Activated gamma-delta T cell treated with anti-CD3 and anti-CD28 coated beads, Interleukin-2, amount 50 U/mL, for 16 hours (primary cell): ENCODE measurements around the gene UTRN.
A peak's percentile ranks its signal among the peaks of the same experiment; 100 is the strongest.

Experiments used
- DNase-seq: peaks from one replicate; pipeline ENCODE4 v3.0.0-alpha.2; 2020; ENCODE audit warnings: low read depth

The UTRN gene

DNA sequence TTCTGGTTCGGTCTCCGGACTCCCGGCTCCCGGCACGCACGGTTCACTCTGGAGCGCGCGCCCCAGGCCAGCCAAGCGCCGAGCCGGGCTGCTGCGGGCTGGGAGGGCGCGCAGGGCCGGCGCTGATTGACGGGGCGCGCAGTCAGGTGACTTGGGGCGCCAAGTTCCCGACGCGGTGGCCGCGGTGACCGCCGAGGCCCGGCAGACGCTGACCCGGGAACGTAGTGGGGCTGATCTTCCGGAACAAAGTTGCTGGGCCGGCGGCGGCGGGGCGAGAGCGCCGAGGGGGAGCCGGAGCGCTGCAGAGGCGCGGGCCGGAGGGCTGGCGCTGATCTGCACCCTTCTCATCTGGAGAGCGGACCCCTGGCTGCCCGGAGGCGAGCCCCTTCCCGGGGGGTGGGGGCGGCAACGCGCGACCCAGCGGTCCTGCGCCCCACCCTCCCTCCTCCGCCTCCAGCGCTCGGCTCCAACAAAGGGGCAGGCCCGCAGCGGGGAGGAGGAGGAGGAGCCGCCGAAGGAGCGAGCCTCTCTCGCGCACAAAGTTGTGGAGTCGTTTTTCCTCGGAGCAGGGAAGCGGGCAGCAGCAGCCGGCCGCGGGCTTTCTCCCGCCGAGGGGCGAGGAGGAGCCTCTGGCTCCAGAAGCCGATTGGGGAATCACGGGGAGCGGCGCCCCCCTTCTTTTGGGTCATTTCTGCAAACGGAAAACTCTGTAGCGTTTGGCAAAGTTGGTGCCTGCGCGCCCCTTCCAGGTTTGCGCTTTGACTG is at the start of gene UTRN:
TSS of gene UTRN (plus strand) at position 553 of the 765 bp plus-strand sequence. CDS start 6,494 bp downstream, outside the sequence.
- DNase-seq: peak; percentile 1

DNA sequence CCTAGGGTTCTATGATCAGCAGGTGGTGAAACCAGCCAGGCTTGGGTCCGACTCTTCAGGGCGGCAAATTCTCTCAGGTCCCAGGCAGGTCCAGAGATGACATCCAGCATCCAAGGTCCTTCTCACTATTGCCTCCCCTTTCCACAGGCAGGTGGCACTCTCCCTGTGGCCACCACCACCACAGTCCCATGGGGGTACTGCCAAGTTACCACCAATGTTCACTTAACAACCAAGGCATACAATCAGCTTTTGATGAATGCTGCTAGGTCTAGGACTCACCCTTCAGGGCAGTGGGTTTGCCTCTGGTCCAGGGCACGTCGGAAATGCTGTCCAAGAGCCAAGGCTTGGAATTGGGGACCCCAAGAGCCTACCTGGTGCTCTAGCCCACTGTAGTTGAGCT is 40.4 kb upstream of the UTRN start:
- DNase-seq: no peak

GRCh38 chr6:144246988-144247387 is 38.1 kb upstream of the UTRN start:
- no peak for DNase-seq

DNA sequence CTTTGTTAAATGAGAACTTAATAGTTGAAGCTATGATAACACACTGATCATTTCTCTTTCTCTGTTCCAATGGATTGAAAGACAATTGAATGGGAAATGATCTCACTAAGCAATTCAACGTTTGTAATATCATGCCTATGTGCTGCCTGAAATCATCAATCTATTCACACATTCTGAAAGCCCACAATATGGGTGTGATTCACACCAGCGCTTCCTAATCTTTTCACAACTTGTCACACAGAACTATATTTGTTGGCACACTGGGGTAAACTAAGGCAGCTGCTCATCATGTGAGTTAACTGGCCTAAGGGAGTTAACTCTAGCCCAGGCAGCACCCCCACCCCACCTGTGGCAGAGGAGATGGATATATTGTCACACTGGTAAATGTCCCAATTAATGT is 37.1 kb upstream of the UTRN start:
- DNase-seq: no peak

DNA sequence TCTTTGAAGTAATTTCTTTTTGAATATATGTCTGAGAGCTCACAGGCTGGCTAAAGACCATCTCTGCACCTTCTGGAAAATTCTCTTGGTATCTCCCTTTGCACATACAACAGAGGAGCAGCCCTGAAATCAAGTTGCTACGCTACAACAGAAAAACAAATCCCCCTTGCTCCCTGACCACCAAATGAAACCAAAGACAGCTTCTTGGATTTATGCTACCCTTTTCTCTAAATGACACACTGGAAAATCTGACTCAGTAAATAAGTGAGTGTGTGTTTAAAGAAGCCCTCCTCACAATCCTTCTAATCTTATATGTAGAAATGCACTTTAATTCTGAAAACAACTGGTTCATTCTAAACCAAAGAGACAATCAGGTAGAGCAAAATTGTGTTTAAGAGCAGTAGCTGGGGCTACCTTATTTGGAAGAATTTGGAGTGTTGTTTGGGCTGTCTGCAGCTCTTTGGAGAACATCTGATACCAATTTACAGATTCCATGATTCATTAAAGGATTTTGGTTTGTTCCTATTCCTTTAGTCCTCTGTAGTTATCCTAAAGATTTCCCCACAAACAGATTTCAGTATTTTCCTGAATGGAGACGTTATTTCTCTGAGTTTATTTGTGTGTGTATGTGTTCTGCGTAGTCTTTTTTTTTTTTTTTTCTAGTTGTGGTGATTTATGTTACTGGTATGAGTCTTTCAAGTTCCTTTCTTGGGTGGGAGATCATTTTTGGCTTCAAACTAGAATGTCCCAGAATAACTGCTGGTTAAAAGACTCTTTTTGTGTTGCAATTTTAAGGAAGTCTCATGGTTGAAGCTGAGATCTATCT is 36.4 kb upstream of the UTRN start:
- no peak for DNase-seq

DNA sequence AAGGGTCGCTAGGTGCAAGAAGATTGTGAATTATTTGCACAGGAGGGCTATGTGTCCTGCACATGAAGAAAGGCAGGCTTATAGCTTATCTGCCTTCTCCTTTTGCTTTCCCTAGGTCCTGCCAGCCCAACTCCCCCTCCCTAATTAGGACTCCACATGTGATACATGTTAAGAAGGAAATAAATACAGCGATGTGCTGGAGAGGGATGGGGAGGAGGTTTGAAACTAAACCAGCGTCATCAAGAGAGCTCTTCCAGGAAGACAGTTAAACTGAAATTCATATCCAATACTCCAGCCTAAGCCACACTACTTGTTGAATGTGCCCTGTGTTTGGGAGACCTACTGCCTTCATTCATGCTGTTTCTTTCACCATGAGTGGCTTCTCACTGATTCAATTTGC is 34.9 kb upstream of the UTRN start:
- no peak for DNase-seq

DNA sequence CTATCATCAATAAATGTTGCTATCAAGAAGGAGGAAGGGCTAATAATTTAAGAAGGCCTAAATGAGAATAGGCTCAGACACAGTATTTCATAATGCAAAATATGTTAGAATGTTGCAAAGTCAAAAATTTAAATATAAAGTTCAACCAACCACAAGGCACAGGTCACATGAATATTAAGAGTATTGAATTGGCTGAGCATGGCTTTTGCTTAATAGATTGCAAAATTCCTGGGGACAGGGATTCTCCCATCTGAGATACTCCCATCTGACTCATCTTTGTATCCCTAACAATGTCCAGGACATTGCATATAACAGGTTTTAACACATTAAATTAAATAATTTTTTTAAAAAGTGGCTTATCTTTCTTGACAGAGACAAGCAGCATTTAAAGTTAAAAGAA is 32.9 kb upstream of the UTRN start:
- DNase-seq: no peak

- DNase-seq: no peak
These were observed 25.1 kb upstream of the UTRN start for GRCh38 chr6:144259986-144260385.

DNA sequence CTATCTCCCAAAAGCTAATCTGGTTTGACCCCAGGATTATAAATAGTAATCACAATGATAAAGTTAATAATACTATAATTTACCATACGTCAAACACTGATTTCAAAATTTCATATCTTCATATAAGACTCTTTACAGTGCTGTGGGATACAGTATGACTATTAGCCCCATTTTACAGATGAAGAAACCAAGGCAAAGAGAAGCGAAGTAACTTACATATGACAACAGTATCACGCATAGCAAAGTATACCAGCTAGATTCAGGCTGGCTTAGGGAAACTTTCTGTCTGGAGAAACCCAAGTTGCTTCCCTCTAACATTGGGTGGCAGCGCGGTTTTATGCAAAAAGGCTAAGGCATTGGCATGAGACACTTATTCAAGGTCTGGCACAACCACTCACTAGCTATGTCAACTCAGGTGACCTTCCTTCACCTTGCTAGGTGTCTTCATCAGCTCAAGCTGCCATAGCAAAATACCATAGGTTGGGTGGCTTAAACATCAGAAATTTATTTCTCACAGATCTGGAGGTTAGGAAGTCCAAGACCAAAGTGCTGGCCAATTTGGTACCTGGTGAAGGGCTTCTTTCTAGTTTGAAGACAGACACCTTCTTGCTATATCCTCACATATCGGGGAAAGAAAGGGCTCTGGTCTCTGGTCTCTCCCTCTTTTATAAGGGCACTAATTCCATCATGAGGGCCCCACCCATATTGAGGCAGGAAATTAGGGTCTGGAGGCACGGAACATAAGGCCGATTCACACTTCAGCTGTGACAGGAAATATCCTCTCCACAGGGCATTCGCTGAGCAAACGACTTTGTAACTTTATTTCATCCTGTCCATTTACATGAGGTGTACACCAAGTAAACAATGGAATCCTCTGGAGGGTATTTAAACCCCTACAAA is 22.4 kb upstream of the UTRN start:
- DNase-seq: no peak

DNA sequence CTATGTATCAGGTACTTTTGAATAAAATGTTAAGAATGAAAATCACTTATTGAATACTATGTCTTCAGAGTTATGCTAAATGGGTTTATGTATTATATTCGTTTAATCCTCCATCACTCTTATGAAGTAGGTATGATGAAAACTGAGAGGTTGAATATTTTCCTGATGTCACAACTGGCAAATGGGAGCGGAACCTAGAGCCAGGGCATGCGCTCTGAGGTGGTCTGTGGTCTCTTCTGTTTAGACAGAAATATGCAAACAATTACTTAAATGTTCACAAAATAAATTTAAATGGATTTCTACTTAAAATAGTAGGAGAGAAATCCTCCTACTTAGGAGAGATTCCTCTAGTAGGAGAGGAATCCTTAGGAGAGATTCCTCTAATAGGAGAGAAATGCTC is 21.3 kb upstream of the UTRN start:
- no peak for DNase-seq

GRCh38 chr6:144264270-144265060 is 20.7 kb upstream of the UTRN start:
- no peak for DNase-seq

DNA sequence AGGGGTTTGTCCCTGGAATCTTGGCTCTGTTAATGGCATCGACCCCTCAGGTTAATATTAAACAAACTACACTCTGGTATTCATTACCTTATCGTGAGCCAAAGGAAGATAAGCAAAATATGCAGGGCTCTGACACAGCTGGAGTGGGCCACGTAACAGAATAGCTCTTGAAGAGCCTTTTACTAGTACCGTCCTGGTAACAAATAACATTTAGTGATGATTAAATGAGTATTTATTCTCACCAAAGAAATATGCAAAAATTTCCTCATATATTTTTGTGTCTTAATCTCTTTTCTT is 20.1 kb upstream of the UTRN start:
- DNase-seq: no peak

DNA sequence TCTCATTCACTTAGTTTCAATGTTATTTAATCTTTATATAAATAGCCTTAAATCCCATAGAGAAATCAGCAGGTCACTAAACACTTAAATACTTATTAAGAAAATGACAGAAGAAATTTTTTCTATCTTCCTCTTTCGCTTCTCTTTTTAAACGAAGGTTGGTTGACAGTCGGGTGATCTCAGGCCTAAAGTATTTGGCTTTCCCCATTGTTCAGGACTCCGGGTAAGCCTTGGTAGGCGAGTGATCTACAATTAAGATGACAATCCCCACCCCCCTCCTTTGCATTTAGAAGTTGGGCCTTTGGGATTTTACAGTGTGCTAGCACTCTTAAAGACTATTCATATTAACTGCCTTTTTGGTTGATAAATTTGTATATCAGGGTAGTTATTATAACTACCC is 19.7 kb upstream of the UTRN start:
- no peak for DNase-seq

DNA sequence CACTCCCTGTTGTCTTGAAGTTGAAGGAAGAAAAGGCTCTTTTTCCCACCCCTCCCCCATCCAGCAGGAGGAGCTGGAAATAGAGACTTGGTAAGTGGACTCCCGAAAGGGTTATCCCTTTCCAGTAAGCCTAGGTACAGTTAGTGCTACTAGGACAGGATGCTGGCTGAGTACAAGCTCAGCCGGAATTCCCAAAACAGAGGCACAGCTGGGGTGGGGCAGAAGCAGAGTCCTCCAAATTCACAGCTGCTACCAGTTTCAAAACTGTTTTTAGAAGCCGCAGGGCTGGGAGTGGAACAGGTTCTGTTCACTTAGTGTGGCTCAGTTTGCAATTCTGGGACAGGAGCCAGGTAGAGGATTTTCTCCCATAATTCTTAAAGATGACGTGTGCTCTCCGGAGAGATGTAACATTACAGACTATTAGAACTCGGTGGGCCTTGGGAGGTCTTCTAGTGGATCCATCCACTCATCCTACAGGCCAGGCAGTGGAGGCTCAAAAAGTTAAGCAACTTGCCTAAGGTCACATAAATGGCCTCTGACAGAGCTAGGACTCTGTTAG is 19.0 kb upstream of the UTRN start:
- no peak for DNase-seq

GRCh38 chr6:144268794-144269349 is 16.3 kb upstream of the UTRN start:
- no peak for DNase-seq

DNA sequence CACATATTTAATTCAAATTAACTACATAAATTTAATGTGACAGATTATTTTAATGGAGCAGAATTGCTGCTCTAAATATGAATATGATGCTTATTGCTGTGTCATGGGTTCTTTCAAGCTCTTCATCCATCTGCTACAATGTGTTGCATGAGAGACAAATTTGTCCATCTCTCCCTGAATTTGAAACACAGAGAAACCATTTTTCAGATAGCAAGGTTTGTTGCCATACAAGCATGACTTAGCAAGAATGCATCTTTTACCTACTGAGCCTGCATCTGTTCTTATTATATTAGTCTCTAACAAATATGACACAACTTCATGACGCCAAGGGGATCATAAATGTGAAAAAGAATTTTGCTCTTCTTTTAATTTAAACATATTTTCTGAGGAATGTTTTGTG is 8.0 kb upstream of the UTRN start:
- DNase-seq: no peak

DNA sequence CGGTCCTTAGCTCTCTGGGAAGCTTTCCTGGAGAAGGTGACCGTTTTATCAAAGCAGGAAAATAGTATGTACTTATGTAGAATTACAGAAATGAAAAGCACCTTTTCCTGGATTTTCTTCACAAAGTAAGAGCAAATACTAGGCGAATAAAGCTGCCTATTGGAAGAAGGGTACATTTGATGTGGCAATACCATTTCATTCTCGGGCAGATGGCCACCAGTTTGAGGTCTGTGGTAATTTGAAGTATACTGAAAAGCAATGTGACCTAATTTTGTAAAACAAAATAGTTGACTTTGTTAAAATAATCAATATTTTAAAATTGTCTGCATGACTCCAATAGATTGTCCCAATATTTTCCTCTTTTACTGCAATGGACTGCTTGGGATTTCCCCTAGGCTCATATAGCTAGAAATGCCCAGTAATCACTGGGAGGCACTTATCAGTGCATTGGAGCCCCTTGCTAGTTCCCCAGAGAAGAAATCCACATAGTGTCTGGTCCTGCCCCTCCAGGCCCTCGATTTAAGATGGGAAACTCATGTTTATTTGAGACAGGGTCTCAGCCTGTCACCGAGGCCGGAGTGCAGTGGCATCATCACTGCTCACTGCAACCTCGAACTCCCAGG is 7.4 kb upstream of the UTRN start:
- no peak for DNase-seq

- DNase-seq: no peak
These were observed 6.3 kb upstream of the UTRN start for GRCh38 chr6:144278659-144279314.

DNA sequence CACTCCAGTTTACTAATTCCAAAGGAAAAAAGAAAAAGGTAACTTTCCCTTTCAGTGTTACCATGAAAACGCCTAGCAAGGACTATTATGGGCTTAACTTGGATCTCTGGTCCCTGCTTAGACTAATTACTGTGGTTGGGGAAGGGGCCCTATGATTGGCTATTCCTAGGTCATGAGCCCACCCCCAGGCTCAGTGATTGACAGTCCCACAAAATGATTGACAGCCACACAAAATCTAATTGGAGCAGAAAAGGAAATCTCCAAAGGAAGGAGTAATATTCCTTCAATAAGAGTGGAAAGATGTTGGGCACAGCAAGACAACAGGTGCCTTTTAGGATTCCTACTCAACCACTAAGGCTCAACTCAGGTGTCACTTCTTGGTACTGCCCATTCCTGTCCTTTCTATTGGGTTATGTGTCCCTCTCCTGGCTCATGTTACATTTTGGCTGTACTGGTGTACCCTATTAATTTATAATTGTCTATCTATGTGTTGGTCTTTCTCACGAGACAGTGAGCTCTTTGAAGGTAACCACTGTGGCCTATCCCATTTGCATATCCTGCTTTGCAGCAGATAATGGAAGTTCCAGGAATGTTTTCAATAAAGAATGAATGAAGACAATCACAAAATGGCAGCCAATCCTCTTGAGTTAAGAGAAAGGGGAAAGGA is 5.5 kb upstream of the UTRN start:
- no peak for DNase-seq
